Measurements from ENCODE around the gene CFAP74. TPM values are rescaled to one million over a fixed set of nuclear protein-coding genes. Genes with fewer than 3 reads are reported as not detected.

Gene CFAP74
- total and polyA plus RNA-seq, 3 donors from 2014 or later: 16.4 to 25.5 (median 24.9) TPM

DNA sequence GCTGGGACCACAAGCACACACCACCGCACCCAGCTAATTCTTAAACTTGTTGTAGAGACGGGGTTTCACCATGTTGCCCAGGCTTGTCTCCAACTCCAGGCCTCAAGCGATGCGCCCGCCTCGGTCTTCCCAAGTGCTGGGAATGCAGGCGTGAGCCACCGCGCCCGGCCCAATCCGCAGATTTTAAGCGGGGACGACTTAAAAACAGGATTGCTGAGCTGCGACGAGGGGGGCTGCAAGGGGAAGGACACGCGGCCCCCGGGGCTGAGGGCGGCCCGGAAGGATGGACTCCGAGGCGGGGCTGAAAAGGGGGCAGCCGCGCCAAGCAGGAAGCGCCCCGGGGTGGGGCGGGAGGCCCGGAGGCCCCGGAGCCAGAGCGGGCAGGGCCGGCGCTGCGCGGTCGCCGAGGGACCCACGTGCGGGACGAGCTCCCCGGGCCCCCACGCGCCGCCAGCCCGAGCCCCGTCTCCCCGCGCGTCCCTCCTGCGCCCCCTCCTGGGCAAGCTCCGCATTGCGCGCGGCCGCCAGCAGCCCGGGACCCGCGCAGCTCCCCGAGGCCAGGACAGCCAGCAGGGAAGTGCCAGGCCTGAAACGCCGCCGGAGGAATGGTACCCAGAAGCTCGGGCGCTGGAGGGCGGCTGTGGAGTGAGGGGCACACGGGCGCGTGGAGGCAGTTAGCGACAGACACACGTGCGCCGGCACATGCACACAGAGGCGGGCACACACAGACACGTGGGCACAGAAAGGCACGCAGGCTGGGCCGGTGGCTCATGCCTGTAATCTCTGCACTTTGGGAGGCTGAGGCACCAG, 41.1 kb upstream of the CFAP74 start:
- Histone ChIP-seq H3K9me3 (no peaks in the 10 kb centered on the region), H3K36me3 (ENCODE audit: low read depth, missing control alignments) (no peaks in the 10 kb centered on the region), H3K27ac (no peak overlapping the region), H3K4me1 (peaks cover 7% of the 10 kb centered on the region), H3K27me3 (no peaks in the 10 kb centered on the region), H3K4me3 (peak overlapping the region; percentile 29 to 43)
- DNase-seq: peak; percentile 77
- 11 to 29% methylated on average over 14 to 42 of the region's 75 CpGs for WGBS, 2 donors
- intact Hi-C loops (cut with DNase I; ENCODE audit: low total_unique reads): loop anchor here (5.0 kb wide), 1 partner anchor 102 kb away; no protein-coding TSS in a partner anchor
- TF ChIP-seq, protein P1, sequence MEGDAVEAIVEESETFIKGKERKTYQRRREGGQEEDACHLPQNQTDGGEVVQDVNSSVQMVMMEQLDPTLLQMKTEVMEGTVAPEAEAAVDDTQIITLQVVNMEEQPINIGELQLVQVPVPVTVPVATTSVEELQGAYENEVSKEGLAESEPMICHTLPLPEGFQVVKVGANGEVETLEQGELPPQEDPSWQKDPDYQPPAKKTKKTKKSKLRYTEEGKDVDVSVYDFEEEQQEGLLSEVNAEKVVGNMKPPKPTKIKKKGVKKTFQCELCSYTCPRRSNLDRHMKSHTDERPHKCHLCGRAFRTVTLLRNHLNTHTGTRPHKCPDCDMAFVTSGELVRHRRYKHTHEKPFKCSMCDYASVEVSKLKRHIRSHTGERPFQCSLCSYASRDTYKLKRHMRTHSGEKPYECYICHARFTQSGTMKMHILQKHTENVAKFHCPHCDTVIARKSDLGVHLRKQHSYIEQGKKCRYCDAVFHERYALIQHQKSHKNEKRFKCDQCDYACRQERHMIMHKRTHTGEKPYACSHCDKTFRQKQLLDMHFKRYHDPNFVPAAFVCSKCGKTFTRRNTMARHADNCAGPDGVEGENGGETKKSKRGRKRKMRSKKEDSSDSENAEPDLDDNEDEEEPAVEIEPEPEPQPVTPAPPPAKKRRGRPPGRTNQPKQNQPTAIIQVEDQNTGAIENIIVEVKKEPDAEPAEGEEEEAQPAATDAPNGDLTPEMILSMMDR (IDR thresholded peaks at IDR 0.05): peak; percentile 90 to 97 (median 96)
- no peak for TF ChIP-seq POLR2A (IDR thresholded peaks at IDR 0.05)

DNA sequence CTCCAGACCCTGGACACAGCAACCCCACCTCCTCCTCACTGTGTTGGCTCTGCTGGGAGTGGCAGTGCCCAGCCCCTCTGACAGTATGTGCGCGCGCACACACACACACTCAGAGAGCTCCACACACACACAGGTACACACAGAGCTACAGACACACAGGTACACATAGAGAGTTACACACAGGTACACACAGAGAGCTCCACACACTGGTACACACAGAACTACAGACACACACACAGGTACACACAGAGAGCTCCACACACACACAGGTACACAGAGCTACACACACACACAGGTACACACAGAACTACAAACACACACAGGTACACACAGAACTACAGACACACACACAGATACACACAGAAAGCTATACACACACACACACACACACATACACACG, 40.3 kb upstream of the CFAP74 start:
- no peak for DNase-seq
- H3K27me3 ChIP-seq: no peaks in the 10 kb centered on the region

DNA sequence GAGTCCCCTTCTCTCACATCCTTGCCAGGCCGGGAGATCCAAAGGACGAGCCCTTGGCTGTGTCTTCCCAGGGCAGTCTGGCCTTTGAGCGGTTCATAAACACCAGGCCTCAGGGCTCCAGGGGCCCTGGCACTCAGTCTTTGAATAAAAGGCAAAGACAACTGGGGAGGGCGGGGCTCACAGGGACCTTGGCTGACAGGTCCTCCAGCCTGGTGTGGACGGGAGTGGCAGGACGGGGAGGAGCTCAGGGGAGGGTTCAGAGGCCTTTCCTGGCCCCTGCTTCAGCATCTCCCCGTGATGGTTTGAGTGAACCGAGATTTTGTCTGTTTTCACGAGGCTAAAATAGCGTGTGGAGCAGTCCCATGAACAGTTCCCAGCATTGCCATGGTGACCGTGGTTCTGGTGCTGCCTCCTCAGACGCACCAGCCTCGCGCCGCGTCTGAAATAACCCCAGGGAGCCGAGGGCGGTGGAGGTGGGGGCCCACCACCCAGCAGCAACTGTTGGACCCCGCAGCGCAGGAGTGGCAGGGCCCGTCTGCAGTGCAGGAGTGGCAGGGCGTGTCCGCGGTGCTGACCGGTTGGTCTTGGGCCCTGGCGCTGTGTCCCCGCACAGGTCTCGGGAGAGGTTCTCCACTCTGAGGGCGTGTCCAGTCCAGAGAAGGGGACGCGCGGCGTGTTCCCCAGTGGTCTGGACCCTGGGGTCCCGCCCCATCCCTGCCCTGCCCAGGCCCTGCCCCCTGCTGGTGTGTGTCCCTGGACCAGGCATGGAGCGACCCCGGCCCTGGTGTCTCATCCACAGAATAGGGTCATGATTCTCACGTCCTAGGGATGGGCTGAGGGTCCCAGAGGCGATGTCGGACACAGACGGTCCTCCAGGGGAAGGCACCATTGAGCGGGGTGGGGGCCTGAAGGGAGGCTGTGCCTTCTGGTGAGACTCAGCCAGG, 39.5 kb upstream of the CFAP74 start:
- TF ChIP-seq, protein P1 (IDR thresholded peaks at IDR 0.05): no peak
- TF ChIP-seq POLR2A (IDR thresholded peaks at IDR 0.05): no peak
- H3K4me3 ChIP-seq: no peak overlapping the region
- no peak overlapping the region for H3K27ac ChIP-seq
- H3K4me1 ChIP-seq: peaks cover 5% of the 10 kb centered on the region
- no peaks in the 10 kb centered on the region for H3K36me3 ChIP-seq (ENCODE audit: low read depth, missing control alignments)
- no peaks in the 10 kb centered on the region for H3K9me3 ChIP-seq
- DNase-seq: no peak
- 85 to 91% methylated on average over 15 to 41 of the region's 41 CpGs for WGBS, 2 donors
- H3K27me3 ChIP-seq: no peaks in the 10 kb centered on the region
- intact Hi-C loops (cut with DNase I; ENCODE audit: low total_unique reads): loop anchor here (5.0 kb wide), 1 partner anchor 101 kb away; no protein-coding TSS in a partner anchor

More for the DNA sequence above, 40.3 kb upstream of the CFAP74 start:
- Histone ChIP-seq H3K4me1 (peaks cover 5% of the 10 kb centered on the region), H3K36me3 (ENCODE audit: low read depth, missing control alignments) (no peaks in the 10 kb centered on the region), H3K27ac (no peak overlapping the region), H3K9me3 (no peaks in the 10 kb centered on the region), H3K4me3 (no peak overlapping the region)
- no peak for TF ChIP-seq POLR2A (IDR thresholded peaks at IDR 0.05)
- TF ChIP-seq, protein P1 (IDR thresholded peaks at IDR 0.05): no peak
- 89 to 100% methylated on average over 1 to 4 of the region's 4 CpGs for WGBS, 2 donors
- intact Hi-C loops (cut with DNase I; ENCODE audit: low total_unique reads): loop anchor here (5.0 kb wide), 1 partner anchor 102 kb away; no protein-coding TSS in a partner anchor

DNA sequence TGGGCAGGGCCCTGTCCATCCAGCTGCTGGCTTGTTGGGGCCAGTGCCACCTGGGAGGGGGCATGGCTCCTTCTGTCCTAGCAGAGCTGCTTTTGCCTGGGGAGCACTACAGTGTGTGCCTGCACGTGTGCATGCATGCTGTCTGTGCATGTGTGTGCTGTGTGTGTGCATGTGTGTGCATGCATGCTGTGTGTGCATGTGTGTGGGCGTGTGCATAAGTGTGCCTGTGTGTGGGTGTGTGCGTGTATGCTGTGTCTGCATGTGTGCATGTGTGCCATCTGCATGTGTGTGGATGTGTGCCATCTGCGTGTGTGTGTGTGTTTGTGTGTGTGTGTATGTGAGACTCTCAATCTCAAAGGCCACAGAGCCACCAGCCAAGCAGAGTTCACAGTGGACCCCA, 38.3 kb upstream of the CFAP74 start:
- H3K27me3 ChIP-seq: no peaks in the 10 kb centered on the region
- TF ChIP-seq, protein P1 (IDR thresholded peaks at IDR 0.05): no peak
- no peak for TF ChIP-seq POLR2A (IDR thresholded peaks at IDR 0.05)
- H3K36me3 ChIP-seq (ENCODE audit: low read depth, missing control alignments): no peaks in the 10 kb centered on the region
- 91 to 95% methylated on average over 3 to 4 of the region's 4 CpGs for WGBS, 2 donors
- intact Hi-C loops (cut with DNase I; ENCODE audit: low total_unique reads): loop anchor here (5.0 kb wide), 1 partner anchor 100 kb away; no protein-coding TSS in a partner anchor
- H3K27ac ChIP-seq: no peak overlapping the region
- H3K4me3 ChIP-seq: no peak overlapping the region
- H3K9me3 ChIP-seq: no peaks in the 10 kb centered on the region
- peaks cover 5% of the 10 kb centered on the region for H3K4me1 ChIP-seq
- DNase-seq: no peak

Data from testis (tissue), 3 donors.